GM19043 (cell line): ENCODE measurements around the gene PRAMEF25.
"Not testable (repeated sequence)": the region's sequence is repeated elsewhere in the genome, so short reads cannot be mapped to it uniquely, and the experiment has no call there.

Experiments used
- ATAC-seq: cut with Tn5 transposase; IDR thresholded peaks from one replicate; pipeline ENCODE4 v1.9.1; 2021; ENCODE audit warnings: low read depth; ENCODE audit not compliant: unreplicated experiment

PRAMEF25 gene

DNA sequence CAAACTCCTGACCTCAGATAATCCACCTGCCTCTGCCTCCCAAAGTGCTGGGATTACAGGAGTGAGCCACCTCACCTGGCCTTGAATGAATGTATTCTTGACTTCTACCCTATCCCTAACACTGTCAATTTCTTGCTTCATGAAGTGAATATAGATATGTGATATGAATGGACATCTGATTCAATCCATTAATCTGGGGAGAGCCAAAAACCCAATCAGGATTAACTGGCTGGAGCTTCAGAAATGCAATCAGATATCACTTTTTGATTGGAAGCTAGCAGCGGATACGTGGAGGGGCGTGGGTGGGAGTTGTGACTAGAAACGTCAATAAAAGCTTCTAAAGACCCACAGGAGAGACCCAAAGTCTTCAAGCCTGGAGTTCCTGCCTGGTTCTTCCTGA, at the start of gene PRAMEF25:
TSS of gene PRAMEF25 (plus strand) at position 301 of the 400 bp plus-strand sequence. CDS start 2,920 bp downstream, outside the sequence.
- ATAC-seq, result not testable (repeated sequence)

DNA sequence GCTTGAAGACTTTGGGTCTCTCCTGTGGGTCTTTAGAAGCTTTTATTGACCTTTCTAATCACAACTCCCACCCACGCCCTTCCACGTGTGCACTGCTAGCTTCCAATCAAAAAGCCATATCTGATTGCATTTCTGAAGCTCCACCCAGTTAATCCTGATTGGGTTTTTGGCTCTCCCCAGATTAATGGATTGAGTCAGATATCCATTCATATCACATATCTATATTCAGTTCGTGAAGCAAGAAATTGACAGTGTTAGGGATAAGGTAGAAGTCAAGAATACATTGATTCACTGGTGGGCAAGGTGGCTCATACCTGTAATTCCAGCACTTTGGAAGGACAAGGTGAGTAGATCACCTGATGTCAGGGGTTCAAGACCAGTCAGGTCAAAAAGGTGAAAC, 14.1 kb upstream of the PRAMEF25 start, which contains the start of gene PRAMEF27:
TSS of gene PRAMEF27 (minus strand) at position 101 of the 400 bp plus-strand sequence. CDS start 2,916 bp downstream, outside the sequence.
- not testable (repeated sequence) for ATAC-seq

DNA sequence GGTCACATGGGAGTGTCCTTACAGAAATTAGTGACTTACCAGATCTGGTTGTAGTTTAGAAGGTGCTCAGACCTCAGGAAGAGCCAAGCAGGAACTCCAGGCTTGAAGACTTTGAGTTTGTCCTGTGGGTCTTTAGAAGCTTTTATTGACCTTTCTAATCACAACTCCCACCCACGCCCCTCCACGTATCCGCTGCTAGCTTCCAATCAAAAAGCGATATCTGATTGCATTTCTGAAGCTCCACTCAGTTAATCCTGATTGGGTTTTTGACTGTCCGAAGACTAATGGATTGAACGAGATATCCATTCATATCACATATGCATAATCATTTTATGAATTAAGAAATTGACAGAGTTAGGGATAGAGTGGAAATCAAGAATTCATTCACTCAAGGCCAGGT, 46.2 kb downstream of the PRAMEF25 start, which contains the start of gene HNRNPCL2:
TSS of gene HNRNPCL2 (minus strand) at position 101 of the 400 bp plus-strand sequence. CDS start 454 bp downstream, outside the sequence.
- ATAC-seq, result not testable (repeated sequence)
